ENCODE data around the gene CYP46A1.
"Not testable (repeated sequence)": the region's sequence is repeated elsewhere in the genome, so short reads cannot be mapped to it uniquely, and the experiment has no call there.

The CYP46A1 gene

DNA sequence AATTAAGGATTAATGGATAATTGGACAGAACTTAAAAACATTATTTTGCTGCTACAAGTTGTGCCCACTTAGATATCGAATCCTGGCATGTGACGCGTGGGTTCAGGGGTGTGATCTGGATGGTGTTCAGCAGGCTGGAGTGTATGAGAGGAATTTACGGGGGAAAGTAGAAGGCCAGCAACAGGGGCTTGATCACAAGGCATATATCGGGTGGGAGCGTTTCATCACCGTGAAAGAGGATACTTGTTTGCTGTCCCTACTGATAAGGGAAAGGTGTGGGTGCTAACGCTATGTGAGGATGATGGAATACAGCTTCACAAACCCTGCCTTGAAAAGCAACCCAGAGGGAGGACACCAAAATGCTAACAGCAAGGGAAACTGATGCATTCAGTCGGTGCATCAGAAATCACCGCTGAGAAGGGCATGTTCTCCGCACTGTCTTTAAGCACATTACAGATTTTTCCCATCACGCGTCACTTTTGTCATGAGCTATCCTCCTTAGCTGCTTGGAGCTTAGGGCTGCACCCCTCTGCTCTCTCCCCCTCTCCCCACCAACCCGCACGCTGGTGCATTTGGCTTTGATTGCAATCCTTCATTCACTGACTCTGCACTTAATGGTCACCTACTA lies 25.8 kb upstream of the CYP46A1 start:
- no peak for DNase-seq

- no peak for DNase-seq
Observed at GRCh38 chr14:99659333-99659741, 24.8 kb upstream of the CYP46A1 start.

GRCh38 chr14:99660006-99660566 lies 24.0 kb upstream of the CYP46A1 start:
- no peak for DNase-seq

- DNase-seq = no peak
Observed at GRCh38 chr14:99660794-99661193, 23.3 kb upstream of the CYP46A1 start.

DNA sequence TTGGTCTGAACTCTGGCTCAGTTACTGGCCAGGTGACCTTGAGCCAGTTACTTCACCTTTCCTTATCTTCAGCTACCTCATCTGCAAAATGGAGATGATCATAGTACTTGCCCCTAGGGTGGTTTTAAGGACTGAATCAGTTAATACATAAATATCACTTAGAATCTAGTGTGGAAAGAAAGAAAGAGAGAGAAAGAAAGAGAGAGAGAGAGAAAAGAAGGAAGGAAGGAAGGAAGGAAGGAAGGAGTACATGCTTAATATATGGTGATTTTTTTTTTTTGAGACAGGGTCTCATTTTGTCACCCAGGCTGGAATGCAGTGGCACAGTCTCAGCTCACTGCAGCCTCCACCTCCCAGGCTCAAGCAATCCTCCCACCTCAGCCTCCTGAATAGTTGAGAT lies 22.9 kb upstream of the CYP46A1 start:
- not testable (repeated sequence) for DNase-seq

DNA sequence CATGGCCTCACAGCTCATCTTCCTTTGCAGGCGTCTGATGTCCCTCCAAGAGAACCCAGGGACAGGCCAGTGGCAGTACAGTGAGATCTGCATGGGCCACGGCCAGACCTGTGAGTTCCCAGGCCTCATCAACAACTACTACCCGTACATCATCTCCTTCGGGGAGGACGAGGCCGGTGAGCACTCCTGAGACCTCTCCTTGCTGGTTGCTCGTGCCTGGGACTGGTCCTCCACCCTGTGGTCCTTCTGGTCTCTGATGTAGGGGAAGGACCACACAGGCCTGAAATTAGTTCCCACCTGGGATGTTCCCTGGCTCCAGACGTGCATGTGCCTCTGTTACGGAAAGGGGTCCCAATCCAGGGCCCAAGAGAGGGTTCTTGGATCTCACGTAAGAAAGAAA lies 21.3 kb upstream of the CYP46A1 start:
- no peak for DNase-seq

DNA sequence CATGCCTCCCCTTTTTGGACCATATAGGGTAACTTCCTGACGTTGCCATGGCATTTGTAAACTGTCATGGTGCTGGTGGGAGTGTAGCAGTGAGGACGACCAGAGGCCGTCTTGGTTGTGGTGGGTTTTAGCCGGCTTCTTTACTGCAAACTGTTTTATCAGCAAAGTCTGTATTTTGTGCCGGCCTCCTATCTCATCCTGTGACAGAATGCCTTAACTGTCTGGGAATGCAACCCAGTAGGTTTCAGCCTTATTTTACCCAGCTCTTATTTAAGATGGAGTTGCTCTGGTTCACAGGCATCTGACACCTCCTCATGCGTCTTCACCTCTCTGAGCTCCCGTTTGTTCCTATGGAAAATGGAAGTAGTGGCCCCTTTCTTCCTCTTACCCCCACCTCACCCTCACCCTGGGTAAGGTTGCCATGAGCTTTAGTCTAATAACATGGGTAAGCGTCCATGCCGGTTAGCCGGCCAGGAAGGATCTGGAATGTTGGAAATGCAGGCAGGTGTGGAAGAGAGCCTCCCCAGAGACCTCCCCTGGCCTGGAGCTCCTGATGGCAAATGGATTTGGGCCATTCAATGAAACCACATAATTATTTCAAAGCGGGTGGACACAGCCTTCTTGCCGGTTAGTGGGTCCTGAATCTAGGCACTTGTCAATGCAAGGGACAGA lies 20.6 kb upstream of the CYP46A1 start:
- DNase-seq = no peak

DNA sequence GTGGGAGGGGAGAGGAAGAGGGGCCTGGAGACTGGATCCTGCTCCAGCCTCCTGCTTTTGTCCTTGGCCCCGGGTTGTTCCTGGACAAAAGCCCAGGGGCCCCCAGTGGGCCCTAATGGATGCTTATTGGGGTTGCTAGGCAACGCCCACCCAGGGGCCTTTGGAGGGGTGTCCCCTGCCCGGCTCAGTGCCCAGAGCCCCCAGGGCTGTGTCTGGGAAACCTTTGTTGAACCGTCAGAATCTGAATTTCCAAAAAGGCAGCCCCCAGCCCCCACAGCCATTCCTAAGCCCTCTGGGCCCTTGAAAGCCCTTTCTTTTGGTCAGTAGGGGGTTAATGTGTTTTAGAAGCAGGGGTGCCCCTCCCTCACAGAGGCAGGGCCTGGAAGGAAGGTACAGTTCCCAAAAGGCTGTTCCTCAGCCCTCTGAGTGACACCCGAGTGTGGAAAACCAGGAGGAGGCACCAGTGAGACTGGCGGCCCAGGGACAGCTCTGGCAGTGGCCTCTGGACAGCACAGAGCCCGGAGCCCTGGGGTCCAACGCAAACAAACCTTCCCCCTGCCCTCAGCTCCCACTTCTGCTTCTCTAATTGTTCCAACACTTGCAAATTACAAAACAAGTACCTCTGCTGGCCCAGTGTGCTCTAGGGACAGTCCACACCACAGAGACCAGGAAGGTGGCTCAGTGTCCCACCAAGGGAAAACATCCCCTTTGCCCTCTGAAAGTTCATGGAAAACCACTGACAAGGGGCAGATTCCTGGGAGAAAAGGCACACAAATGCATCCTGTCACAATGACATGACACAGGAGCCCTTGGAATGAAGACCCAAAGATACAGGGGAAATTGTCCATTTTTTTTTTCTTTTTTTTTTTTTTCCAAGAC lies 19.8 kb upstream of the CYP46A1 start:
- no peak for DNase-seq

GRCh38 chr14:99664937-99665273 lies 19.2 kb upstream of the CYP46A1 start:
- DNase-seq = no peak

DNA sequence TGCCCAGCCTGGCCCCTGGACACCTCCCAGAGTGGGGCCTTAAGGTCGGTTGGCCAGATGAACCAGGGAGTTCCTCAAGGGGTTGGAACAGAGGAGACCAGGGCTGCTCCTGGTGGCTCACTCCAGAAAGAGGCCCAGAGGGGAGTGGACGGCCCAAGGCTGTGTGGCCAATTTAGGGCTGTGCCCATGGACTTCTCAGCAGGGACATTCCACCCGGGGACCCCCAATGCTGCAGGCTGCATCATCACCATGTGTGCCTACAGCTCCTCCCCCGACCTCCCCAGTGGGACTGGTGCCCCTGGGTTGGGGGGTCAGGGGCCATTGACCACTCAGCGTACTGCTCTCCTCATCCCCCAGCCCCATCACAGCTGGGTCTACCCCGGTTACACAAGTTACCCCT lies 17.6 kb upstream of the CYP46A1 start:
- no peak for DNase-seq

GRCh38 chr14:99667045-99667444 lies 17.1 kb upstream of the CYP46A1 start:
- DNase-seq = no peak

- DNase-seq = no peak
Observed at GRCh38 chr14:99667821-99668220, 16.3 kb upstream of the CYP46A1 start.

DNA sequence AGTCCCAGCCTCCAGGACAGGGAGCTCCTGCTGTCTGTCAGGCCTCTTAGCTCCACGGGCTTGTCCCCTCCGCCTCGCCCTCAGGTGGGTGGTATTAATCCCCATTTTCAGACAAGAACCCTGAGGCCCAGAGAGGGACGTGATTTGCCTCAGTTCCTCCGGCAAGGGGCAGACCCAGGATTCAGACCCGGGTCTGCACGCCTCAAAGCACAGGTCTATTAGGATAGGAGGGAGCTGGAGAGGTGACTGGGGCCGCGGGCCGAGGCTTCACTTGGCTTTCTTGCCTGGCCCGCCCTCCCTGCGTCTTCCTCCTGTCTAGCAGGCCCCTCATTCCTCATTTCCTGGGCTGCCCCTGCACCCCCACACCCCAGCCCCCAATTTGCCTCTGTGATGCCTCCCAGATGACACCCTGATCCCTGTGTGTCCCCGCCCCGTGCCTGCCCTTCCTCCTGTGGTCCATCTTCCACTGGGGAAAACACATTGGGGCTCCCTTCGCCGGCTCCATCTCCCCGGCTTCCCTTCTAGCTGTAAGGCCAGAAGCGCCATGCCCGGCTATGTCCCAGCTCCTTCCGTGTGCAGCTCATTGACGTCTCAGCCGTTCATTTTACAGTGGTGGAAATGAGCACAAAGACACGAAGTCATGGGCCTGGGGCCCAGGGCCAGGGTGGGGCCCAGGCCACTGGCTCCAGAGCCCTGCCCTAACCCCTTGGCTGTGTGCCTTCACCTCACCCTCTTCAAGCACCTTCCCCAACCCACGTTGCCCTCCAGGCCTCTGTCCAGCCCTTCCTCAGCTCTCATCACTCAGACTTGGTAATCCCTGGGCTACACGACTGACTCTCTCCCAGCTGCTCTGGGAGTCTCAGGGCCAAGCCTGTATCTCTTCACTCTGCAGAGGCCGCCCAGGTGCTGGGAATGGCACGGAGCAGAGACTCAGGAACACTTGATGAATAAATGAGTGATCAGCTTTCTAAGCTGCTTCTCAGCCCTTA lies 15.5 kb upstream of the CYP46A1 start:
- DNase-seq = no peak

DNA sequence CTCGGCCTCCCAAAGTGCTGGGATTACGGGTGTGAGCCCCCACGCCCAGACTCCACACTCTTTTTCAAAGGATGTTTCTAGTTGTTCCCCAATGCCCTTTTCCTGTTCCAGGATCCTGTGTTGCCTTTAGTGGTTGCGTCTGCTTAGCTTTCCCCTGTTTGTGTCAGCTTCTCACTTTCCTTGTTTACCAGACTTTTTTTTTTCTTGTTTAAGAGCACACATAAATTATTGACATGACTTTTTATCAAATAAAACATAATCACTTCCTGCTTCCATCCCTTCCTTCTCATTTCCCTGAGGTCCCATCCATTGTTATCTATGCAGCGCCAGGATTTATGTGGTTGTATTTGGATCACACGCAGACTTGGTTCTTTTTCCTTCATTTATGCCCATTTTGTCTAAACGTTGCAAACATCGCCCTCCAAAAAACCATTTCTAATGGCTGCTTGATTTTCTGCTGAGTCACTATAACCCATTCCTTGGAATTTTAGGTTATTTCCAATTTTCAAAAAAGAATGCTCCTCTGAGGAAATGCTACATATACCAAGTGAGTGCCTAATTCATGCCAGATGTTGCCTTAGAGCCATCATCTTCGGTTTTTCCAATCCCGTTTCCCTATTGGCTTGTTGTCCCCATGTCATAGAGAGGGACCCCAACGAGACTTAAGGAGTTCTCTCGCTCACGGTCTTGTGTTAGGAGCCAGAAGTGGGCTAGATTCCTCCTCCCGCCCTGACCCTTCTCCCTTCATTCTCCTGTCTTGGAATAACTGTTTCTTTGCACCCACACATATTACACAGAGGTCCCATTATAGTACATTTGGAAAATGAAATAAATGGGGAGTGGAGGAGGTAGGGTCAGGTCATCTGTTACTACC lies 13.5 kb upstream of the CYP46A1 start:
- no peak for DNase-seq

- no peak for DNase-seq
Observed at GRCh38 chr14:99671235-99672224, 12.6 kb upstream of the CYP46A1 start.

GRCh38 chr14:99672506-99673304 lies 11.4 kb upstream of the CYP46A1 start:
- DNase-seq = no peak

DNA sequence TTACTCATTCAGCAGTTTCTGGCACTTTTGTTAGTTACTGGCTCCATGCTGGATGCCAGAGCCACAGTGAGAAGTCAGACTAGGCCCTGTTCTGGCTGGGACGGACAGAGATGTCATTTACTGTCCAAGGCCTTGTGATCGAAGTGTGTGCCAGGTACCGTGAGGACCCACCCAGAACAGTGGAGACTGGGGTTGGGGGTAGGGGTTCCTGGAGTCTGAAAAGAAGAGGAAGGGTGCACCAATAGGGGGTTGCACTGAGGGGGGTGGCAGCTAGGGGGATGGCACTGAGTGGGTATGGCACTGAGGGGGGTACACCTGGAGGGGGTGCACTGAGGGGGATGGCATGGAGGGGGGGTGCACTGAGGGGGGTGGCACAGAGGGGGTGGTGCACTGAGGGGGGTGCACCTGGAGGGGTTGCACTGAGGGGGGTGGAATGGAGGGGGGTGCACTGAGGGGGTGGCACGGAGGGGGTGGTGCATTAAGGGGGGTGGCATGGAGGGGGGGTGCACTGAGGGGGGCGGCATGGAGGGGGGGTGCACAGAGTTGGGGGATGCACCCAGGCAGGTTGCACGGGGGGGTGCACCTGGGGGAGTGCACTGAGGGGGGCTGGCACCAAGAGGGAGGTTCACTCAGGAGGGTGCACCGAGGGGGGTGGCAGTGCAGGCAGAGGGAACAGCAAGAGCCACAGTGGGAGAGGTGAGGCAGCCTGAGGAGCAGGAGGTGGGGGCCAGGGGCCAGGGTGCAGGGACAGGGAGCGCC lies 10.6 kb upstream of the CYP46A1 start:
- no peak for DNase-seq

DNA sequence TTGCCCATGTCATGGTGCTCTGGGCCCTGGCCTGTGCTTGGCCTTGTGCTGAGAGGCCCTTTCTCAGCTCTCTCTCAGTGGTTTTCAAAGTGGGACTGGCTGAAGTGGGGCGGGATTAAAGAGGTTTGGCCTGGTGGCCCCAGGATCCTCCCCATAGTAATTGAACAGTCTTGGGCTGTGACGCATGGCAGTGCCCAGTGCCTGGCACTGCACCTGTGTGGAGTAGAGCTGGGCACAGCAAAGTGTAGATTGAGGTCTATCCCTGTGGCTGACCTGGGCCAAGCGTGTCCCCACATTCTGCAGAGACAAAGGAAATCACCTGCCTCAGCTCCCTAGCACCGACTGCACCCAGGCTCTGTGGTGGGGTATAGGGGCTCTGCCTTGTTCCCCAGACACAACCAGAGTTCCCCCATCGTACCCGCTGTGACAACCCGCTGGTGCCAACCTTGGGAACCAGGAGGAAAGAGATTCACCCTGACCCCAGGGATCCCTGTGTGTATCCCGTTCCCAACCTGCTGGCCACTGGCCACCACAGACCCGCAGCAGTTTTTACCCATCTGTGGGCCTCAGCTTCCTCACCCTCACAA lies 9.9 kb upstream of the CYP46A1 start:
- no peak for DNase-seq

Measured in stimulated activated CD8-positive, alpha-beta memory T cell treated with anti-CD3 and anti-CD28 coated beads, Interleukin-4, amount 100 ng/mL, for 48 hours (primary cell).